Breast epithelium (tissue), 3 donors: ENCODE data around the gene RBM41.

Source experiments
- POLR2A ChIP-seq: fragments of 450-650 bp; IDR thresholded peaks from one replicate; pipeline ENCODE4 v1.6.1; 2016; ENCODE audit warnings: antibody characterized with exemption, mild to moderate bottlenecking, moderate library complexity
- POLR2AphosphoS5 ChIP-seq, 3 donors: sonication (generic); formaldehyde crosslinking; IDR thresholded peaks; one replicate each; pipeline ENCODE4 v1.6.1; 2017; ENCODE audit warnings: antibody characterized with exemption in 3 of 3
- TF ChIP-seq, protein P1 (sequence below), 3 donors: fragments of 450-650 bp; IDR thresholded peaks; one replicate each; pipeline ENCODE4 v1.5.1; 2016 to 2017; ENCODE audit warnings: antibody characterized with exemption in 3 of 3, mild to moderate bottlenecking in 3 of 3, moderate library complexity in 3 of 3

DNA sequence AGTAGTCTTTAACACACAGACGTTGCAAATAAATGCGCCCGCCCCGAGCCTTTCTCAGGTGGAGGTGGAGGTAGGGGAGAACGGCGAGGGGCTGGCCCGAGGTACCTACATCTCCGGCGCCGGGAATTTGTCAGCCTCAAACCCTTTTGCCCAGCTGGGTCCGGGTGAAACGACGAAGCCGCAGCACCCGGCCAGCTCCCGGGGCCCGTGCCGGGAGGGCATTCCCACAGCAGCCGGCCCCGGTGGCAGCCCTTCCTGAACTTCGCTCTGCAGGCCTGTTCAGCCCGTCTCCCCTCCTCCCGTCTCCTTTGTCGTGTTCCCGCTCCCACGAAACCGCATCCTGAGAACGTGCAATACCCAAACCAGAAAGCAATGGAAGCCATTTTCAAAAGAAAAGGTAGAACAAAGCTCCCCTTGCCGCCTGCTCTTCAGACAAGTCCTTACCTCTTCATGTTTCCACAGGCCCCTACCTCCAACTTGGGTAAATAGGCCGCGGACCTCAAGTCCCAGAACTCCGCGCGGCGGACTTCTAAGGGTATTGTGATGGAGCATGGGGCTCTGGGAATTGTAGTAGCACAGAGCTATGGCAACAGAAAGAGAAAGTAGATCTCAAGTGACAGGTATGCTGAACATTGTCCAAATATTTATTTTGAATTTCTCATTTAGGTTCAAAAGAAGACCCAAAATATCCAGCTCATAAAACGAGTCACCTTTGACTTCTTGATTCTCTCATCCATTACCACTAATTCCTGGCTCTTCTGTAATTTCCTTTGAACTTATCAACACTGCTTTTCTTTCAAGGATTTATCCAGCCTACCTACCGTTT lies at the start of gene RBM41:
- TF ChIP-seq, protein P1, sequence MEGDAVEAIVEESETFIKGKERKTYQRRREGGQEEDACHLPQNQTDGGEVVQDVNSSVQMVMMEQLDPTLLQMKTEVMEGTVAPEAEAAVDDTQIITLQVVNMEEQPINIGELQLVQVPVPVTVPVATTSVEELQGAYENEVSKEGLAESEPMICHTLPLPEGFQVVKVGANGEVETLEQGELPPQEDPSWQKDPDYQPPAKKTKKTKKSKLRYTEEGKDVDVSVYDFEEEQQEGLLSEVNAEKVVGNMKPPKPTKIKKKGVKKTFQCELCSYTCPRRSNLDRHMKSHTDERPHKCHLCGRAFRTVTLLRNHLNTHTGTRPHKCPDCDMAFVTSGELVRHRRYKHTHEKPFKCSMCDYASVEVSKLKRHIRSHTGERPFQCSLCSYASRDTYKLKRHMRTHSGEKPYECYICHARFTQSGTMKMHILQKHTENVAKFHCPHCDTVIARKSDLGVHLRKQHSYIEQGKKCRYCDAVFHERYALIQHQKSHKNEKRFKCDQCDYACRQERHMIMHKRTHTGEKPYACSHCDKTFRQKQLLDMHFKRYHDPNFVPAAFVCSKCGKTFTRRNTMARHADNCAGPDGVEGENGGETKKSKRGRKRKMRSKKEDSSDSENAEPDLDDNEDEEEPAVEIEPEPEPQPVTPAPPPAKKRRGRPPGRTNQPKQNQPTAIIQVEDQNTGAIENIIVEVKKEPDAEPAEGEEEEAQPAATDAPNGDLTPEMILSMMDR (IDR thresholded peaks at IDR 0.05) = no peak
- TF ChIP-seq POLR2A (no peak), POLR2AphosphoS5 (IDR thresholded peaks at IDR 0.05) (no peak)
